Osteoblast (primary cell): ENCODE data around the gene TMIE. TPM values are rescaled to one million over a fixed set of nuclear protein-coding genes. Genes with fewer than 3 reads are reported as not detected.

Source experiments
- DNase-seq: peaks from one replicate; pipeline ENCODE4 v3.0.0; 2011; ENCODE audit warnings: low spot score, mixed read lengths; ENCODE audit not compliant: insufficient read length; ENCODE audit errors: missing footprints
- H2AFZ ChIP-seq: 2 replicates; pipeline ENCODE4 v1.6.0; 2011; ENCODE audit warnings: mild to moderate bottlenecking, low read length
- H3K27ac ChIP-seq: 2 replicates; pipeline ENCODE4 v1.5.1; 2011; ENCODE audit warnings: mild to moderate bottlenecking, low read depth, low read length, moderate library complexity
- H3K27me3 ChIP-seq: 2 replicates; pipeline ENCODE4 v1.6.0; 2012; ENCODE audit warnings: mild to moderate bottlenecking, control low read depth, inconsistent platforms, low read length, moderate library complexity; ENCODE audit not compliant: insufficient read depth
- H3K36me3 ChIP-seq: 2 replicates; pipeline ENCODE4 v1.5.1; 2011; ENCODE audit warnings: mild to moderate bottlenecking, low read length, control low read depth, moderate library complexity; ENCODE audit not compliant: insufficient read depth
- H3K4me1 ChIP-seq: 2 replicates; pipeline ENCODE4 v1.5.1; 2011; ENCODE audit warnings: mild to moderate bottlenecking, low read length, control low read depth, moderate library complexity; ENCODE audit not compliant: insufficient read depth
- H3K4me2 ChIP-seq: 2 replicates; pipeline ENCODE4 v1.6.0; 2011; ENCODE audit warnings: mild to moderate bottlenecking, low read length; ENCODE audit not compliant: insufficient read depth
- H3K4me3 ChIP-seq: fragments of 200-600 bp; sonication (generic); 3 replicates; pipeline ENCODE4 v1.5.1; 2012; ENCODE audit warnings: mild to moderate bottlenecking, low read length, inconsistent platforms; ENCODE audit not compliant: insufficient read depth
- H3K79me2 ChIP-seq: 2 replicates; pipeline ENCODE4 v1.6.0; 2012; ENCODE audit warnings: mild to moderate bottlenecking, low read length, control low read depth, inconsistent platforms; ENCODE audit not compliant: insufficient read depth
- H3K9me3 ChIP-seq: 2 replicates; pipeline ENCODE4 v1.5.1; 2011; ENCODE audit warnings: low read depth, low read length, control low read depth
- H4K20me1 ChIP-seq: 2 replicates; pipeline ENCODE4 v1.6.0; 2012; ENCODE audit warnings: mild to moderate bottlenecking, low read length, control low read depth; ENCODE audit not compliant: insufficient read depth
- CTCF ChIP-seq: IDR thresholded peaks from 2 replicates; pipeline ENCODE4 v1.5.1; 2011; ENCODE audit warnings: mild to moderate bottlenecking, low read depth, low read length, moderate library complexity; ENCODE audit errors: extremely low read depth
- total RNA-seq: library from RNA; depleted of rRNA; stranded (reverse); fragments of >200 nt; gene quantifications from 2 replicates; pipeline ENCODE4 v1.2.3, GENCODE V29; 2012

Gene TMIE
- total RNA-seq, 1 donor, result under 0.01 TPM

- peak; percentile 26 for DNase-seq
- no peaks in the 10 kb centered on the region for H3K79me2 ChIP-seq
- peaks cover 7% of the 10 kb centered on the region for H3K4me1 ChIP-seq
- H3K27ac ChIP-seq, result no peak overlapping the region
- H3K36me3 ChIP-seq, result no peaks in the 10 kb centered on the region
- H3K4me3 ChIP-seq, result no peak overlapping the region
- H3K9me3 ChIP-seq, result no peaks in the 10 kb centered on the region
- peaks cover 6% of the 10 kb centered on the region for H3K27me3 ChIP-seq
- no peak for TF ChIP-seq CTCF
- no peak overlapping the region for H3K4me2 ChIP-seq
- no peaks in the 10 kb centered on the region for H4K20me1 ChIP-seq
- H2AFZ ChIP-seq, result no peak overlapping the region
Measured at GRCh38 chr3:46667657-46668056, 33.5 kb upstream of the TMIE start.

GRCh38 chr3:46668116-46668515 lies 33.1 kb upstream of the TMIE start:
- H3K27ac ChIP-seq, result no peak overlapping the region
- H3K4me2 ChIP-seq, result no peak overlapping the region
- no peaks in the 10 kb centered on the region for H3K9me3 ChIP-seq
- H3K36me3 ChIP-seq, result no peaks in the 10 kb centered on the region
- no peak for TF ChIP-seq CTCF
- peak; percentile 88 for DNase-seq
- peaks cover 3% of the 10 kb centered on the region for H3K4me1 ChIP-seq
- no peak overlapping the region for H3K4me3 ChIP-seq
- H3K79me2 ChIP-seq, result no peaks in the 10 kb centered on the region
- H4K20me1 ChIP-seq, result no peaks in the 10 kb centered on the region
- H2AFZ ChIP-seq, result no peak overlapping the region
- peaks cover 6% of the 10 kb centered on the region for H3K27me3 ChIP-seq

GRCh38 chr3:46668591-46668990 lies 32.6 kb upstream of the TMIE start:
- Histone ChIP-seq H3K4me3 (no peak overlapping the region), H3K27me3 (peaks cover 3% of the 10 kb centered on the region), H3K79me2 (no peaks in the 10 kb centered on the region), H3K4me1 (no peaks in the 10 kb centered on the region), H2AFZ (no peak overlapping the region), H3K27ac (no peak overlapping the region), H3K4me2 (no peak overlapping the region), H4K20me1 (no peaks in the 10 kb centered on the region), H3K9me3 (no peaks in the 10 kb centered on the region), H3K36me3 (no peaks in the 10 kb centered on the region)
- peak; percentile 63 for DNase-seq
- TF ChIP-seq CTCF, result no peak

DNA sequence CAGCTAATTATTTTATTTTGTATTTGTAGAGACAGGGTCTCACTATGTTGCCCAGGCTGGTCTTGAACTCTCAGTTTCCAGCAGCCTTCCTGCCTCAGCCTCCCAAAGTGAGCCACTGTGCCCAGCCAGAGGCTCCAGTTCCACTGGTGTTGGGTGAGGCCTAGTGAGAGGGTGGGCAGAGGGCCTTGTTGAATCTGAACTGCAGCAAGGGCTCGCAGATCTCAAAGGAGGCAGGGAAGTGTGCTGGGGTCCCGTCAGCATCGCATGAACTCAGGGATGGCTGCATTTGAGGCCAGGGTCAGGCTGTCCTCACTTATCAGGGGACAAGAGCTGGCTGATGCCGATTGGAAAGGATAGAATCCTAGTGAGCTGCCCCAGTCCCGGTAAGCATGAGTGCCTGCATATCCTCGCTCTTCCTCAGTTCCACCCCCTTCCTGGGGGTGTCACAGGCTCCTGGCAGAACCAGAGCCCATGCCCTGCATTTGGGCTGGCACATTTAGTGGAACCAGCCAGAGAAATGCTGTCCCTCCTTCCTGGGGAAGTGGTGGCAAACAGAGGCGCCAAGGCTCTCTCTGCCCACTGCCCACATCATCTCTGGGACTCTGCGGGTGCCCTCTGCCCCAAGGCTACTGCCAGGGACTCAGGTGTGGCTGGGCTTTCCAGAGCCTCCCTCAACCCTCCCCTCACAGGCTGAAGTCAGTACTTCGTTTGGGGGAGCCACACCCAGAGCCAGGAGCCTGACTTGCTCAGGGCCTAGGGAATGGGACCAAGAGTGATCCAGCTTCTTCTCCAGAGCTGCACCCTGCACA lies 31.8 kb upstream of the TMIE start:
- no peak for TF ChIP-seq CTCF
- H3K79me2 ChIP-seq, result no peaks in the 10 kb centered on the region
- peak; percentile 62 for DNase-seq
- H3K4me3 ChIP-seq, result no peak overlapping the region
- no peaks in the 10 kb centered on the region for H3K36me3 ChIP-seq
- no peak overlapping the region for H3K27ac ChIP-seq
- H3K9me3 ChIP-seq, result no peaks in the 10 kb centered on the region
- no peak overlapping the region for H2AFZ ChIP-seq
- peaks cover 3% of the 10 kb centered on the region for H3K27me3 ChIP-seq
- no peaks in the 10 kb centered on the region for H3K4me1 ChIP-seq
- no peaks in the 10 kb centered on the region for H4K20me1 ChIP-seq
- H3K4me2 ChIP-seq, result no peak overlapping the region
